GM23338 (cell line): ENCODE data around the gene EMID1. TPM values are rescaled to one million over a fixed set of nuclear protein-coding genes. Genes with fewer than 3 reads are reported as not detected.
A peak's percentile ranks its signal among the peaks of the same experiment; 100 is the strongest.

Experiments
- ATAC-seq: fragments of 200-7000 bp; cut with Tn5 transposase; 3 replicates; pipeline ENCODE4 v1.9.1; 2020
- DNase-seq: peaks from one replicate; pipeline ENCODE4 v3.0.0-alpha.2; 2015; ENCODE audit warnings: low spot score
- H2AFZ ChIP-seq: fragments of 200-600 bp; sonication (generic); 2 replicates; pipeline ENCODE4 v1.8.0; 2016; ENCODE audit warnings: antibody characterized with exemption, mild to moderate bottlenecking, moderate library complexity
- H3F3A ChIP-seq: fragments of 200-600 bp; sonication (generic); replicated peaks from 2 replicates; pipeline ENCODE4 v1.8.0; 2017; ENCODE audit warnings: antibody characterized with exemption, mixed run types, low read depth
- H3K27ac ChIP-seq: fragments of 200-600 bp; sonication (generic); 2 replicates; pipeline ENCODE4 v1.6.1; 2016; ENCODE audit warnings: low read depth
- H3K27me3 ChIP-seq: fragments of 200-600 bp; sonication (generic); 2 replicates; pipeline ENCODE4 v1.8.0; 2016; ENCODE audit warnings: mild to moderate bottlenecking, mixed run types, moderate library complexity; ENCODE audit not compliant: insufficient read depth
- H3K36me3 ChIP-seq: fragments of 200-600 bp; sonication (generic); 2 replicates; pipeline ENCODE4 v1.8.0; 2016; ENCODE audit warnings: mild to moderate bottlenecking; ENCODE audit not compliant: insufficient read depth
- H3K4me1 ChIP-seq: fragments of 200-600 bp; sonication (generic); 2 replicates; pipeline ENCODE4 v1.8.0; 2016; ENCODE audit warnings: mild to moderate bottlenecking, moderate library complexity; ENCODE audit not compliant: insufficient read depth
- H3K4me2 ChIP-seq: fragments of 200-600 bp; sonication (generic); 2 replicates; pipeline ENCODE4 v1.7.1; 2017; ENCODE audit warnings: mixed run types
- H3K4me3 ChIP-seq: fragments of 200-600 bp; sonication (generic); 2 replicates; pipeline ENCODE4 v1.6.1; 2016; ENCODE audit warnings: mixed run types
- H3K79me2 ChIP-seq: fragments of 200-600 bp; sonication (generic); replicated peaks from 2 replicates; pipeline ENCODE4 v1.8.0; 2017; ENCODE audit warnings: mild to moderate bottlenecking; ENCODE audit not compliant: insufficient read depth
- H3K9me2 ChIP-seq: fragments of 200-600 bp; sonication (generic); 2 replicates; pipeline ENCODE4 v1.8.0; 2017; ENCODE audit not compliant: insufficient read depth
- H4K20me1 ChIP-seq: fragments of 200-600 bp; sonication (generic); replicated peaks from 2 replicates; pipeline ENCODE4 v1.8.0; 2017; ENCODE audit warnings: mild to moderate bottlenecking; ENCODE audit not compliant: insufficient read depth
- H3K27ac Mint-ChIP-seq: 2 replicates; pipeline ENCODE4 v1.8.0; 2020; ENCODE audit warnings: inconsistent platforms, mild to moderate bottlenecking, moderate library complexity, mixed read lengths
- H3K27me3 Mint-ChIP-seq: 3 replicates; pipeline ENCODE4 v1.8.0; 2022; ENCODE audit warnings: low read depth, mild to moderate bottlenecking, moderate library complexity, mixed read lengths, inconsistent platforms; ENCODE audit not compliant: insufficient read depth, poor library complexity
- H3K36me3 Mint-ChIP-seq: 3 replicates; pipeline ENCODE4 v1.8.0; 2021; ENCODE audit warnings: low read depth, mild to moderate bottlenecking, inconsistent platforms, moderate library complexity, mixed read lengths
- H3K4me1 Mint-ChIP-seq: 3 replicates; pipeline ENCODE4 v1.8.0; 2020; ENCODE audit warnings: mild to moderate bottlenecking, inconsistent platforms, mixed read lengths
- H3K4me3 Mint-ChIP-seq: 3 replicates; pipeline ENCODE4 v1.8.0; 2021; ENCODE audit warnings: moderate library complexity, mild to moderate bottlenecking, inconsistent platforms, mixed read lengths
- H3K9me3 Mint-ChIP-seq: 3 replicates; pipeline ENCODE4 v1.8.0; 2020; ENCODE audit warnings: moderate library complexity, mild to moderate bottlenecking, inconsistent platforms, mixed read lengths
- CTCF ChIP-seq, 2 experiments: fragments of 200-600 bp in 1 of 2; sonication (generic) in 1 of 2; conservative IDR thresholded peaks; 2 replicates each; pipeline versions ENCODE4 v1.5.1 to v1.6.1; 2016 to 2017; ENCODE audit warnings: antibody characterized with exemption in 2 of 2, low read depth in 2 of 2, mild to moderate bottlenecking in 2 of 2, moderate library complexity in 1 of 2
- ETS1 ChIP-seq: IDR thresholded peaks from 2 replicates; pipeline ENCODE4 v1.6.1; 2016; ENCODE audit warnings: antibody characterized with exemption
- EZH2 ChIP-seq: fragments of 200-600 bp; sonication (generic); IDR thresholded peaks from one replicate; pipeline ENCODE4 v1.8.0; 2017; ENCODE audit warnings: antibody characterized with exemption, mild to moderate bottlenecking, low read depth; ENCODE audit not compliant: unreplicated experiment
- EZH2phosphoT487 ChIP-seq: fragments of 200-600 bp; sonication (generic); IDR thresholded peaks from one replicate; pipeline ENCODE4 v1.8.1; 2018; ENCODE audit warnings: antibody characterized with exemption; ENCODE audit not compliant: unreplicated experiment
- JUNB ChIP-seq: IDR thresholded peaks from one replicate; pipeline ENCODE4 v1.6.1; 2016; ENCODE audit warnings: antibody characterized with exemption; ENCODE audit not compliant: unreplicated experiment
- NANOG ChIP-seq: IDR thresholded peaks from 2 replicates; pipeline ENCODE4 v1.6.1; 2016; ENCODE audit warnings: antibody characterized with exemption, borderline replicate concordance
- REST ChIP-seq: IDR thresholded peaks from one replicate; pipeline ENCODE4 v1.6.1; 2018; ENCODE audit warnings: antibody characterized with exemption; ENCODE audit not compliant: unreplicated experiment
- STAT1 ChIP-seq: IDR thresholded peaks from one replicate; pipeline ENCODE4 v1.6.1; 2016; ENCODE audit warnings: antibody characterized with exemption; ENCODE audit not compliant: unreplicated experiment
- ZNF114 ChIP-seq: fragments of 250-450 bp; sonication (Bioruptor Pico); IDR thresholded peaks from 2 replicates; pipeline ENCODE4 v1.5.0; 2020; ENCODE audit warnings: mild to moderate bottlenecking, moderate library complexity
- ZNF331 ChIP-seq: fragments of 250-450 bp; sonication (Bioruptor Pico); IDR thresholded peaks from 2 replicates; pipeline ENCODE4 v1.5.0; 2020; ENCODE audit warnings: low read depth, mild to moderate bottlenecking, moderate library complexity
- polyA plus RNA-seq: library from polyadenylated mRNA; unstranded; fragments of >200 nt; fragmentation: Nextera tagmentation; extraction: Ambion mirVana; gene quantifications from 2 replicates; pipeline ENCODE4 v1.2.1, GENCODE V29; 2016
- total RNA-seq: library from RNA; depleted of rRNA; stranded (reverse); fragments of >200 nt; shearing (Covaris generic); gene quantifications from 2 replicates; pipeline ENCODE4 v1.2.3, GENCODE V29; 2014
- TF ChIP-seq, protein P1 (sequence below): fragments of 250-450 bp; sonication (Bioruptor Pico); IDR thresholded peaks from 2 replicates; pipeline ENCODE4 v1.5.0; 2020; ENCODE audit warnings: mild to moderate bottlenecking, moderate library complexity

Gene EMID1
- total and polyA plus RNA-seq, 2 experiments from 2014 or later: 3.0 to 13.4 TPM

GRCh38 chr22:29244785-29245625, 39.3 kb downstream of the EMID1 start:
- Mint-ChIP-seq H3K27me3 (peaks cover 8% of the 10 kb centered on the region), H3K27ac (no peak overlapping the region), H3K4me3 (no peak overlapping the region), H3K4me1 (no peaks in the 10 kb centered on the region), H3K36me3 (peaks cover 25% of the 10 kb centered on the region; the same call in 2 of the 3 replicates), H3K9me3 (peaks cover 27% of the 10 kb centered on the region)
- H4K20me1 ChIP-seq: no peaks in the 10 kb centered on the region
- H3K4me3 ChIP-seq: no peak overlapping the region
- H3F3A ChIP-seq: no peaks in the 10 kb centered on the region
- no peak overlapping the region for H3K27ac ChIP-seq
- no peaks in the 10 kb centered on the region for H3K79me2 ChIP-seq
- TF ChIP-seq REST (no peak), STAT1 (no peak), JUNB (no peak), ETS1 (no peak), EZH2 (no peak), NANOG (no peak), ZNF331 (no peak), ZNF114 (CRISPR knock-in tag) (no peak), EZH2phosphoT487 (no peak), CTCF (conservative IDR thresholded peaks at IDR 0.05; ENCODE audit: low read depth in 2 of 2) (no peak)
- TF ChIP-seq, protein P1, sequence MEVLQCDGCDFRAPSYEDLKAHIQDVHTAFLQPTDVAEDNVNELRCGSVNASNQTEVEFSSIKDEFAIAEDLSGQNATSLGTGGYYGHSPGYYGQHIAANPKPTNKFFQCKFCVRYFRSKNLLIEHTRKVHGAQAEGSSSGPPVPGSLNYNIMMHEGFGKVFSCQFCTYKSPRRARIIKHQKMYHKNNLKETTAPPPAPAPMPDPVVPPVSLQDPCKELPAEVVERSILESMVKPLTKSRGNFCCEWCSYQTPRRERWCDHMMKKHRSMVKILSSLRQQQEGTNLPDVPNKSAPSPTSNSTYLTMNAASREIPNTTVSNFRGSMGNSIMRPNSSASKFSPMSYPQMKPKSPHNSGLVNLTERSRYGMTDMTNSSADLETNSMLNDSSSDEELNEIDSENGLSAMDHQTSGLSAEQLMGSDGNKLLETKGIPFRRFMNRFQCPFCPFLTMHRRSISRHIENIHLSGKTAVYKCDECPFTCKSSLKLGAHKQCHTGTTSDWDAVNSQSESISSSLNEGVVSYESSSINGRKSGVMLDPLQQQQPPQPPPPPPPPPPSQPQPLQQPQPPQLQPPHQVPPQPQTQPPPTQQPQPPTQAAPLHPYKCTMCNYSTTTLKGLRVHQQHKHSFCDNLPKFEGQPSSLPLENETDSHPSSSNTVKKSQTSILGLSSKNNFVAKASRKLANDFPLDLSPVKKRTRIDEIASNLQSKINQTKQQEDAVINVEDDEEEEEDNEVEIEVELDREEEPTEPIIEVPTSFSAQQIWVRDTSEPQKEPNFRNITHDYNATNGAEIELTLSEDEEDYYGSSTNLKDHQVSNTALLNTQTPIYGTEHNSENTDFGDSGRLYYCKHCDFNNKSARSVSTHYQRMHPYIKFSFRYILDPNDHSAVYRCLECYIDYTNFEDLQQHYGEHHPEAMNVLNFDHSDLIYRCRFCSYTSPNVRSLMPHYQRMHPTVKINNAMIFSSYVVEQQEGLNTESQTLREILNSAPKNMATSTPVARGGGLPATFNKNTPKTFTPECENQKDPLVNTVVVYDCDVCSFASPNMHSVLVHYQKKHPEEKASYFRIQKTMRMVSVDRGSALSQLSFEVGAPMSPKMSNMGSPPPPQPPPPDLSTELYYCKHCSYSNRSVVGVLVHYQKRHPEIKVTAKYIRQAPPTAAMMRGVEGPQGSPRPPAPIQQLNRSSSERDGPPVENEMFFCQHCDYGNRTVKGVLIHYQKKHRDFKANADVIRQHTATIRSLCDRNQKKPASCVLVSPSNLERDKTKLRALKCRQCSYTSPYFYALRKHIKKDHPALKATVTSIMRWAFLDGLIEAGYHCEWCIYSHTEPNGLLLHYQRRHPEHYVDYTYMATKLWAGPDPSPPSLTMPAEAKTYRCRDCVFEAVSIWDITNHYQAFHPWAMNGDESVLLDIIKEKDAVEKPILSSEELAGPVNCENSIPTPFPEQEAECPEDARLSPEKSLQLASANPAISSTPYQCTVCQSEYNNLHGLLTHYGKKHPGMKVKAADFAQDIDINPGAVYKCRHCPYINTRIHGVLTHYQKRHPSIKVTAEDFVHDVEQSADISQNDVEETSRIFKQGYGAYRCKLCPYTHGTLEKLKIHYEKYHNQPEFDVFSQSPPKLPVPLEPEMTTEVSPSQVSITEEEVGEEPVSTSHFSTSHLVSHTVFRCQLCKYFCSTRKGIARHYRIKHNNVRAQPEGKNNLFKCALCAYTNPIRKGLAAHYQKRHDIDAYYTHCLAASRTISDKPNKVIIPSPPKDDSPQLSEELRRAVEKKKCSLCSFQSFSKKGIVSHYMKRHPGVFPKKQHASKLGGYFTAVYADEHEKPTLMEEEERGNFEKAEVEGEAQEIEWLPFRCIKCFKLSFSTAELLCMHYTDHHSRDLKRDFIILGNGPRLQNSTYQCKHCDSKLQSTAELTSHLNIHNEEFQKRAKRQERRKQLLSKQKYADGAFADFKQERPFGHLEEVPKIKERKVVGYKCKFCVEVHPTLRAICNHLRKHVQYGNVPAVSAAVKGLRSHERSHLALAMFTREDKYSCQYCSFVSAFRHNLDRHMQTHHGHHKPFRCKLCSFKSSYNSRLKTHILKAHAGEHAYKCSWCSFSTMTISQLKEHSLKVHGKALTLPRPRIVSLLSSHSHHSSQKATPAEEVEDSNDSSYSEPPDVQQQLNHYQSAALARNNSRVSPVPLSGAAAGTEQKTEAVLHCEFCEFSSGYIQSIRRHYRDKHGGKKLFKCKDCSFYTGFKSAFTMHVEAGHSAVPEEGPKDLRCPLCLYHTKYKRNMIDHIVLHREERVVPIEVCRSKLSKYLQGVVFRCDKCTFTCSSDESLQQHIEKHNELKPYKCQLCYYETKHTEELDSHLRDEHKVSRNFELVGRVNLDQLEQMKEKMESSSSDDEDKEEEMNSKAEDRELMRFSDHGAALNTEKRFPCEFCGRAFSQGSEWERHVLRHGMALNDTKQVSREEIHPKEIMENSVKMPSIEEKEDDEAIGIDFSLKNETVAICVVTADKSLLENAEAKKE (CRISPR knock-in tag): no peak
- no peaks in the 10 kb centered on the region for H3K4me1 ChIP-seq
- peak; percentile 40 for ATAC-seq
- DNase-seq: no peak
- H3K27me3 ChIP-seq: no peaks in the 10 kb centered on the region
- H3K36me3 ChIP-seq: no peaks in the 10 kb centered on the region
- no peak overlapping the region for H2AFZ ChIP-seq
- no peaks in the 10 kb centered on the region for H3K9me2 ChIP-seq
- H3K4me2 ChIP-seq: no peak overlapping the region
